ENCODE measurements around the gene EZR. TPM values are rescaled to one million over a fixed set of nuclear protein-coding genes. Genes with fewer than 3 reads are reported as not detected.
A peak's percentile ranks its signal among the peaks of the same experiment; 100 is the strongest.

Gene EZR
- total RNA-seq, 4 donors from 2014 or later: 60.9 to 480 (median 251) TPM

- ATAC-seq (ENCODE audit: low FRiP score): no peak
- TF ChIP-seq CTCF (IDR thresholded peaks at IDR 0.05): no peak
- no peak for DNase-seq (ENCODE audit: low spot score)
These were observed 44.3 kb downstream of the EZR start for GRCh38 chr6:158774717-158775449.

DNA sequence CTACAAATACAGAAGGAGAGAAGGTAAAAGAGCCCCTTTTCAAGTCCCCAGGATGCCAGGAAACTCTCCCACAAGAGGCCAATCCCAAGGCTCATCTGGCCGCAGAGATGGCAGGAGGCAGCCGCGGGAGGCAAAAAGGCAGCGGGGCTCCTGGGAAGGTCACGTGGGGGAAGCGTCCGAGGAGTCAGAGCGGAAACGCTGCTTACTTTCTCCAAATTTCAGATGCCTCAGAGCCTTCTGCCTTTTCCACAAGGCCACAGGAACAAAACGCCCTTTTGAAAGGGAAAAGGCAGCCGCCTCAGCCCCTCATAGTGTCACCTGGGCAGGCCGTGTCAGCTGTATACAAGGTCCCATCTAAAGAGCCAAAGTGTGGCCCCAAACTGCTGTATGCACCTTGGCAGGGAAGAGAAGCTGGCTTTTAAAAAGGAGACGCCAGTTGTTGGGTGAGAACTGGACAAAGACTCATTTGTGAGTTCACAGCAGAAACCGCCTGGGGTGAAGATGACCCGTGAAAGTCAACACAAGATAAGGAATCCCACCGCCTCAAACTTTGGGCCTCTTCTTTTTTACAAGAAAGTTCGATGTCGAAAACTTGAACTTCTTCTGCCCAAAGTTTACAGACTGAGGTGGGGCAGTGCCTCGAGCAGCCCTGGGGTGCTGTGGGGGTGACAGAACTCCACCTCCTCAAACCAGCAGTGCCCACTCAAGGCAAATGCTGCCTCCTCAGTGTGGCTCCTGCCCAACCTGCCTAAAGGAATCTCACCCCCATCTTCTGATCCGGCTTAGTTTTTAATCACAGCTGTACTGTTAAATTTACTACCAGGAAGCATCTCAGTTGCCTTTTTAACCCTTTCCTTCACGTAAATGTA is 45.4 kb downstream of the EZR start:
- ATAC-seq (ENCODE audit: low FRiP score) (no peak), DNase-seq (ENCODE audit: low spot score) (no peak)
- TF ChIP-seq CTCF (IDR thresholded peaks at IDR 0.05): no peak

- ATAC-seq (ENCODE audit: low FRiP score) (peak; percentile 34), DNase-seq (ENCODE audit: low spot score) (no peak)
- no peak for TF ChIP-seq CTCF (IDR thresholded peaks at IDR 0.05)
These were observed 46.3 kb downstream of the EZR start for GRCh38 chr6:158772851-158773371.

DNA sequence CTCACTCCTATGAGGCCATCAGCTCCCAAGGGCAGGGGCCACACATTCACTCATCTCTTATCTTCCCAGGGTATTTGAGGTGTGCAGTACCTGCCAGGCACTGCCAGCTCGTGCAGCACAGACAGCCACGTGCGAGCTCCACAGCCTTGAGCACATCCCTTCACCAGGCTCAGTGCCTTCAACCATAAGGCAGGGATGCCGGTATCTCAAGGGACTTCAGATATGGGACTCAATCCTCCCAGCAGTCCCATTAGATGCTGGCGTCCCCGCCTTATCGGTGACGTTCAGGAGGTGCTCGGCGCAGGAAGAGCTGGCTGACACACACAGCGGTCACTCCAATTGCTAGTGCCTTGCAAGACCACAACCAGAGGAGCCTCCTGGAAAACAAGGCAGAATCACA is 47.0 kb downstream of the EZR start:
- no peak for ATAC-seq (ENCODE audit: low FRiP score)
- no peak for DNase-seq (ENCODE audit: low spot score)
- no peak for TF ChIP-seq CTCF (IDR thresholded peaks at IDR 0.05)

DNA sequence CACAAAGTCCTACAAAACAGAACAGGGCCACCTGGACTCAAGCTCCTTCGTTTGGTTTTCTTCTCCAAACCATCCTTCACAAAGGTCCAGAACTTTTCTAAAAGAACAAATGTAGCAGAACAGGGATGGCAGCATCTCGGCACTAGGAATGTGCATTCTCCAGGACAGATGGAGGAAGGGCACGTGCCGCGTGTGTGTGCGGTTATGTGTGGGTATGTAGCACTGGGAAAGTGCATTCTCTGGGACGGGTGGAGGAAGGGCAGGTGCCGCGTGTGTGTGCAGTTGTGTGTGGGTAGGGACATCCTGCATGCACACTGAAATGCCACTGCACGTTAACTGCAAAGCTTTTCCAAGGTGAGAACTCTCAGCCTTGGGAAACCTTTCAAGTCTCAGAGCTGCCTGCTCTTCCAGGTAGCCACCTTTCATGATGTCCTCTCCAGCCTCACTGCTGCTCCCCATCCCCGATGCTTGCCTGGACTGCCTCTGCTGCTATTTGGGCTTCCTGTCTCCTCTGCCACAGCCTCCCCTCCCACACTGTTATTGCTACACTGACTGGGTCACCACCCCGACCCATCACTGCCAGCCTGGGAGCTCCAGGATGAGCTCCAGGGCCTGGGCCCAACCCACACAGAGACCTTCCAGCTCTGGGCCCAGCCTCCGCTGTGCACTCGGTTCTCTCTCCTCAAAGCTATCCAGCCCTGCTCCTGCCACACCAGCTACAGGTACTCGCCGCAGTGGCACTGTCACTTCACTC is 47.6 kb downstream of the EZR start:
- TF ChIP-seq CTCF (IDR thresholded peaks at IDR 0.05): no peak
- no peak for ATAC-seq (ENCODE audit: low FRiP score)
- DNase-seq (ENCODE audit: low spot score): no peak

GRCh38 chr6:158770533-158771330 is 48.4 kb downstream of the EZR start:
- no peak for ATAC-seq (ENCODE audit: low FRiP score)
- DNase-seq (ENCODE audit: low spot score): no peak
- no peak for TF ChIP-seq CTCF (IDR thresholded peaks at IDR 0.05)
